ENCODE data around the gene ME3.

GRCh38 chr11:86495351-86495750 lies 177.1 kb downstream of the ME3 start:
- TF ChIP-seq CTCF (IDR thresholded peaks at IDR 0.05): no peak
- TF ChIP-seq POLR2A (IDR thresholded peaks at IDR 0.05): no peak

All from Peyer's patch (tissue), 4 donors.